Endometrial microvascular endothelial cells (primary cell): ENCODE data around the gene EXOC7. TPM values are rescaled to one million over a fixed set of nuclear protein-coding genes. Genes with fewer than 3 reads are reported as not detected.

Experiments
- in situ Hi-C: cut with HindIII; loops from 2 replicates; pipeline ENCODE4 v1.10.0; 2017; ENCODE audit warnings: low sequenced_read_pairs, low pct_unique_long_range_greater_than_20kb; ENCODE audit errors: inconsistent ontology term
- total RNA-seq: library from RNA; depleted of rRNA; stranded (reverse); fragments of >200 nt; gene quantifications from one replicate; pipeline ENCODE4 v1.2.3, GENCODE V29; 2015; ENCODE audit errors: inconsistent ontology term

Gene EXOC7
- total RNA-seq, 1 donor from 2014 or later = 70.9 TPM

DNA sequence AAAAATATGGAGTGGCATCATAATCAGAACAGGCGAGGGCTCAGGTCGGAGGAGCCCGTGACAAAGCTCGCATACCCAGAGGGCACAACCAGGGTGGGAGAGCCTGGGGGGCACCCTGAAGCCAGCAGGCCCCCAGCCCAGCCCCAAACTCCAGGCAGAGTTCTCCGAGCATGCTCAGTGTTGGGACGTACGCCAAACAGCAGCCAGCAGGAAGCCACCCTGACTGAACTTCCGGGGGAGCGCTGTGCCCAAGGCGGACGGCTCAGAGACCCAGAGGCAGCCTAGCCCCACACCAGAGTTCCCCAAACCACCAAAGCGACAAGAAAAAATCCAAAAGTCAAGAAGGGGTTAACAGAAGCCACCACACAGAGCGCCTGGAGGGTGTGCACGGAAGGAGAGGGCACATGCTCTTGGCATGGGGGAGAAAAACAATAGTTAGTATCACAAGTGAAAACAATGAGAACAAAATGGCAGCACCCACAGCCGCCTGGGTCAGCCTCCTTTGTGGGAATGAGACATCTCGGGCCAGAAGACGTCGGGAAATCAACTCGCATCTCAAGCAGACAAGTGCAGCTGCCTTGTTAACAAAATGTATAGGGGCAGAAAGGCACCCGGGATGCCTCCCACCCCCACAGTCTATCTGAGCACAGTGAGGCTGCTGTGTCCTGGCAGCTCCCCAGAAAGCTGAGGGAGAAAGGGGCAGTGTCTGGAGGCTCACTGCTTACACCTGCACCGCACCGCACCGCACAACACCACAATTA is 11.9 kb downstream of the EXOC7 start:
- in situ Hi-C loops = no loop called here

DNA sequence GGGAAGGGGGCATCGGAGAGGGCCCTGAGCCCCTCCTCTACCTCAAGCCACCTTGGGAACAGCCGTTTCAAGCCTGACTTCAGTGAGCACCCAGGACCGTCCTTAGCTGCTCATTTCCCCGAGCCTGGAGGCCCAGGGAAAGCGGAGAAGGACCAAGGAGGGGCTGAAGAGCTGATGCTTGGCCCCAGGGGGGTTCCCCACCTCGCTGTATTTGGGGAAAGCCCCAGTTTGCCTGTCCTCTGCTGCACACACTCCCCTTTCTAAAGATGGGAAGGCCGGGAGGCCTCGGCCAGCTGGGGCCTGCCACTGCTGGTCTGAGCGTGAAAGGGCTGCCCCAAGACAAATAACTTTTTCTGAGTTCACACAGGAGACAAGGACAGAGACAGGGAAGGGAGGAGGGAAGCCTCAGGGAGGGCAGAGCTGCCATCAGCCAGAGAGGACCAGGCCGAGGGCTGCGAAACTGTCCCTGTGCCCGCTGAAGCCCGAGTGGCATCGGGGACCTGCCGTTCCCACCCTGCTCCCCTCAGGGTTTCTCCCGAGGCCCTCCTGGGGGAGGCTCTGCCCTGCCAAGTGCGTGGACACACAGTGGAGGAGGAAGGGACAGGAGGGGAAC is 13.0 kb downstream of the EXOC7 start:
- in situ Hi-C loops = no loop called here

DNA sequence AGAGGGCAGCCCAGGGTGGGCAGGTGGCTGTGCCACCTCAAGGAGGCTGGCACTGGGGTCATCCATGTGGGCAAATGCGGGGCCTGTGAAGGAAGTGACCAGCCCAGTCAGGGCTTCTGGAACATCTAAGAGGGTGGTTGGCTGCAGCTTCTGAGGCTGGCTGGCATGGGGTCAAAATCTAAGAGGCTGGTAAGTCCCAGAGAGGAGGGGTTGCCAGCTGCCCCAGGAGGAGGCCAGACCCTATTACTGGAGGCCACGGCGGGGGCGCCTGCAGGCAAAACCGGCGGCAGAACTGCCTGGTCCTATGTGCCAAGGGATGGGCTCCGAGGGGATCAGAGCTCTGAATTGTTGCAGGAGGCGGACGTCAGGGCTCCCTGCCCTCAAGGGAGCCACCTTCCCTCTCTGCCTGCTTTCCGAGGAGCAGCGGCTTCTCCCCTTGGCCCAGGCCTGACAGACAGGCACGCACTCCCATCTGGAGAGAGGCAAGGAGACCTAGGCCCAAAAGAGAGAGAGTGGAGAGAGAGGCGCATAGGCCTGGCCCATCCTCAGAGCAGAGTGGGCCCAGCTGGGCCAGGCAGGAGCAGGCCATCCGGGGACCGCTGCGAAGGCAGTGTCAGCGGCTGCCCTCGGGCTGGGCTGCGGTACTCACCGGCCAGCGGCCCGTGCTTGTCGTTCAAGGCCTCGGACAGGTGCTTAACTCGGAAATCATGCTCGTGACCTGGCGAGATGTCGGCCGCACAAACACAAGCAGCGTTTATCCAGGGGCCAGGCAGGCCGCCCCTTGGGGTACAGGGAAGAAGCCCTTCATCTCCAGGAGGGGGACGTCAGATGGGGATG is 13.7 kb downstream of the EXOC7 start:
- in situ Hi-C loops = no loop called here

- in situ Hi-C loops = no loop called here
Observed at GRCh38 chr17:76088868-76089576, 14.6 kb downstream of the EXOC7 start.

DNA sequence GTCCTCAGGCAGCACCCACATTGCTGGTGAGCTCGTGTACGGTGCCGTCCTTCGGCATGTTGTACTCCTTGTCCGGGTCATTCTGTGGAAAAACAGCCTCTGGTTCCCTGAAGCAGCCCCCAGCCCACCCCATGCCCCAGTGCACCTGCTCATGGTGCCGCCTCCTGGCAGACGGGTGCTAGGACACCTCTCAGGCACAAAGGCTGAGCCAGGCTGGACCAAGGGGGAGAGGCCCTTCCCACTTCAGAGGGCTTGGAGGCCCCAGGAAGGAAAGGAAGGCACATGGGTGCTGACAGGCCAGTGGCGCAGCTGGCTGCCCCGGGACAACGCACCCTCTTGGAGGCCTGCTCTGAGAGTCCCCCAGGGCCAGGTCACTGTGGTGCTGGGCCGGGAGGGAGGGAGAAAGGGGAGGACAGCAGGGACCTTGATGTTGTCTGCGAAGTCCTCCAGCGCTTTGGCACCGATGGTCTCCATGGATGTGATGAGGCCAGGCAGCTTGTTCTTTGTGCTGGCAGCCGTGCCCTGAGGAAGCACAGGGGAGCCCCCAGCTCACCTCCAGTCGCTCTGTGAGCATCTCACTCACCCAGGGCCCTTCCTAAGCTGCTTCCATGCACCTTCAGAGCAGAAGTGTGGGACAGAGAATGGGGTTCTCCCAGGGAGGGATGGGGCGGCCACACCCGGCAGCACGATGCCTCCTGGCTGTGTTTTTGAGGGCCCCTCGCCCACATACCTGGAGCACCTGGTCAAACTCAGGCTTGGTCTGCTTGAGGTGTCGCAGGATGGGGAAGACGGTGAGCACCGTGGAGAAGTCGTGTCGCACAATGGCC is 15.3 kb downstream of the EXOC7 start:
- in situ Hi-C loops = no loop called here

GRCh38 chr17:76087531-76087930 is 16.1 kb downstream of the EXOC7 start:
- in situ Hi-C loops = no loop called here

DNA sequence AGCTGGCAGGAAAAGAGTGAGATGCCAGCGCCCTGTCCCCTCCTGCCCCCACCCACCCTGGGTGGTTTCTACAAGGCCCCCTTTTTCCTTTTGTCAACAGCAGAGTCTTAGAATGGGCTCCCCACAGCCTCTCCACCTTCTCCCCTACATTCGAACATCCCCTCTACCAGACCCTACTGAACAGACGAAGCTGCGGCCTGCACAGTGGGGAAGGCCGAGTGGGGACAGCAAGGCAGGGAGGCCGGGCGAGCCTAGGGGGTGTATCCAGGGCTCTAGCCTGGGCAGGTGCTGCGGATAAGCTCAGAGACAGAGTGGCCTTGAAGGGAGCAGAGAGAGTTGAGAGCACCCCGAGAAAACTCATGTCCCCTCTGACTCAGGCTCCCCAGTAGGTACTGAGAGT is 17.2 kb downstream of the EXOC7 start:
- in situ Hi-C loops = no loop called here

DNA sequence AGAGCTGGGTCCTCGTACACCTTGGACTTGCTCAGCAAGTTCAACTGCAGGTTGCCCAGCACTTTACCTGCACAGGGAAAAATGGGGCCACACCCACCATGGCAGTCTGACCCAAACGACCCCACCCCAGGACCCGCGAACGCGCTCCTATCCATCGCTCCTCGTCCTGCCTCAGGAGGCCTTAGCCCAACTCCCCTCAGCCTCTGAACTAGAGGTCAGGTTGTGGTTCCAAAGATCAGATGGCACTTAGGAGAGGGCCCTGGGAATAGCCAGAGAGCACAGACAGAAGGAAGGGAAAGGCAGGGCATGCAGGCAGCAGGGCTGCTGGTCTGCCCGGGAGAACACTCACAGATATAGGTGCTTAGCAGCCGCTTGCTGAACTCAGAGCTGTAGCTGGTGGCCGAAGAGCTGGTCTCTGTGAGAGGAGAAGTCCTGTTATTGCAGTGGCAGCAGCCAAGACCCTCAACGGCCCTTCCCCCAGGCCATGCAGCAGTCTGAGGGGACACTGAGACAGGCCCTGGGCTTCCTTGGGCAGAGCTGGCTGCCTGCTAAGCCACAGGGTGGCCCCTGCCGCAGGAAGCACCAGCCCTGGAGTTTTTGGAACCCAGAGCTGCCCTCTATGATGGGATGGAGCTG is 17.7 kb downstream of the EXOC7 start:
- in situ Hi-C loops = no loop called here

GRCh38 chr17:76085066-76085730 is 18.4 kb downstream of the EXOC7 start:
- in situ Hi-C loops = no loop called here

- in situ Hi-C loops = no loop called here
Observed at GRCh38 chr17:76083536-76084182, 19.9 kb downstream of the EXOC7 start.

GRCh38 chr17:76082326-76083251 is 21.0 kb downstream of the EXOC7 start:
- in situ Hi-C loops = no loop called here

DNA sequence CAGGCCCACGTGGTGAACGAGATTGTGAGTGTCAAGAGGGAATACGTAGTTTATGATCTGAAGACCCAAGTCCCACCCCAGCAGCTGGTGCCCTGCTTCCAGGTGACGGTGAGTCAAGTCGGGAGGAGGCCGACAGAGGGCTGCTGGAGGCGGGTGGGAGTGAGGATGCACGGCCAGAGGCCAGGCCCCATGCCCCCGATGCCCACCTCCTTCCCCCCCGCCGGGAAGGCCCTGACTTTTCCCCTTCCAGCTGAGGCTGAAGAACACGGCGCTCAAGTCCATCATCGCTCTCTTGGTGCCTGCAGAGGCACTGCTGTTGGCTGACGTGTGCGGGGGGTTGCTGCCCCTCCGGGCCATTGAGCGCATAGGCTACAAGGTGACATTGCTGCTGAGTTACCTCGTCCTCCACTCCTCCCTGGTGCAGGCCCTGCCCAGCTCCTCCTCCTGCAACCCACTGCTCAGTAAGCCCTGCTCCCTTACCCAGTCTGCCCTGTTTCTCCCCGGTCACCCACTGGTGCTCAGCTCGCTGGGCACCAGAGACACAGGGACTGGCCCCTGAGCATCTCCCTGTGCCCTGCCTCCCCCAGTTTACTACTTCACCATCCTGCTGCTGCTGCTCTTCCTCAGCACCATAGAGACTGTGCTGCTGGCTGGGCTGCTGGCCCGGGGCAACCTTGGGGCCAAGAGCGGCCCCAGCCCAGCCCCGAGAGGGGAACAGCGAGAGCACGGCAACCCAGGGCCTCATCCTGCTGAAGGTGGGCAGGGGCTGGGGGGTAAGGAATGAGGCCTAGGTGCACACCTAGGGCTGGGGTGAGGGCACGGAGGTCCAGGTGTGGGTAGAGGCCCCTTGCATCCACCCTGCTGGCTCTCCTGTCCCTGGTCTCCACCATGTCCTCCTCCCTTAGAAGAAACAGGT is 22.0 kb downstream of the EXOC7 start:
- in situ Hi-C loops = no loop called here

- in situ Hi-C loops = no loop called here
Observed at GRCh38 chr17:76080768-76081287, 22.8 kb downstream of the EXOC7 start.

DNA sequence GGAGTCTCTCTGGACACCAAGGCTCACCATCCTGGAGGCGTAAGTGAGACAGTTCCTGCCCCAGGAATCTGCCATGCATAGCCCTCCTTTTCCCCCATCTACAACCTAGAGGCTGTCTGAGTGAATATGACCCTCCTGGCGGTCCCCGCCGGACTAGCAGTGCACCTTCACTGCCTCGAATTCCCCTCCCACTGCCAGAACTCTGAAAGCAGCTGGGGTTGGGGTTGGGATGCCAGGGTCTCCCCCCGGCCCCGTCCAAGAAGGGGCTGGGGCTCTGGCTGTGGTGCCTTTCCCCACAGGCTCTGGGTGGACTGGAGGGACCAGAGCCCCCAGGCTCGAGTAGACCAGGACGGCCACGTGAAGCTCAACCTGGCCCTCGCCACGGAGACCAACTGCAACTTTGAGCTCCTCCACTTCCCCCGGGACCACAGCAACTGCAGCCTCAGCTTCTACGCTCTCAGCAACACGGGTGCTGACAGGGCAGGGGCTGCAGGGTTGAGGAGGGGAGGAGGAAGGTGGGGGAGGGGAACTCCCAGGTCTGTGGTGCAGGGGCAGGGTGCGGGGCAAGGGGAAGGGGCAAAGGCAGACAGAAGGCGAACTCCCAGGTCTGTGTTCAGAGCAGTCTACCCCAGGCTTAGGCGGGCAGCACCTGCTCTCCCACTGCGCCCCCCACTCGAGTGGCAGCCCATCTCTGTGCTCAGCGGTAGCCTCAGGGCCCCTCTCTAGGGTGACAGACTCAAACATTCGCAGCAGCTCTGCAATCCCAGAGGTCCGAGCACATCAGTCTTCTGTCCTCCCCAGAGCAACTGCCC is 23.4 kb downstream of the EXOC7 start:
- in situ Hi-C loops = no loop called here
